GM06990 (cell line): Measurements from ENCODE around the gene MAGEC2.

Experiments used
- DNase-seq: peaks from one replicate; pipeline ENCODE4 v3.0.0-alpha.2; 2011; ENCODE audit not compliant: insufficient read length; ENCODE audit errors: extremely low read depth
- H3K27me3 ChIP-seq: replicated peaks from 2 replicates; pipeline ENCODE4 v1.6.0; 2011; ENCODE audit warnings: low read length; ENCODE audit not compliant: control insufficient read depth, insufficient read depth
- H3K36me3 ChIP-seq: 2 replicates; pipeline ENCODE4 v1.5.1; 2011; ENCODE audit warnings: low read length; ENCODE audit not compliant: control insufficient read depth, insufficient read depth
- H3K4me3 ChIP-seq: replicated peaks from 2 replicates; pipeline ENCODE4 v1.5.1; 2011; ENCODE audit warnings: low read depth, mild to moderate bottlenecking, control low read depth, low read length
- TF ChIP-seq, protein P1 (sequence below): IDR thresholded peaks from 2 replicates; pipeline ENCODE4 v1.5.1; 2011; ENCODE audit warnings: low read length, control low read depth, mild to moderate bottlenecking, inconsistent platforms; ENCODE audit not compliant: insufficient read depth, poor library complexity, severe bottlenecking

The MAGEC2 gene

GRCh38 chrX:142184756-142185602, 20.1 kb downstream of the MAGEC2 start:
- Histone ChIP-seq H3K4me3 (no peak overlapping the region), H3K36me3 (no peaks in the 10 kb centered on the region), H3K27me3 (no peaks in the 10 kb centered on the region)
- DNase-seq, result no peak
- TF ChIP-seq, protein P1, sequence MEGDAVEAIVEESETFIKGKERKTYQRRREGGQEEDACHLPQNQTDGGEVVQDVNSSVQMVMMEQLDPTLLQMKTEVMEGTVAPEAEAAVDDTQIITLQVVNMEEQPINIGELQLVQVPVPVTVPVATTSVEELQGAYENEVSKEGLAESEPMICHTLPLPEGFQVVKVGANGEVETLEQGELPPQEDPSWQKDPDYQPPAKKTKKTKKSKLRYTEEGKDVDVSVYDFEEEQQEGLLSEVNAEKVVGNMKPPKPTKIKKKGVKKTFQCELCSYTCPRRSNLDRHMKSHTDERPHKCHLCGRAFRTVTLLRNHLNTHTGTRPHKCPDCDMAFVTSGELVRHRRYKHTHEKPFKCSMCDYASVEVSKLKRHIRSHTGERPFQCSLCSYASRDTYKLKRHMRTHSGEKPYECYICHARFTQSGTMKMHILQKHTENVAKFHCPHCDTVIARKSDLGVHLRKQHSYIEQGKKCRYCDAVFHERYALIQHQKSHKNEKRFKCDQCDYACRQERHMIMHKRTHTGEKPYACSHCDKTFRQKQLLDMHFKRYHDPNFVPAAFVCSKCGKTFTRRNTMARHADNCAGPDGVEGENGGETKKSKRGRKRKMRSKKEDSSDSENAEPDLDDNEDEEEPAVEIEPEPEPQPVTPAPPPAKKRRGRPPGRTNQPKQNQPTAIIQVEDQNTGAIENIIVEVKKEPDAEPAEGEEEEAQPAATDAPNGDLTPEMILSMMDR, result no peak

- Histone ChIP-seq H3K4me3 (no peak overlapping the region), H3K27me3 (no peaks in the 10 kb centered on the region), H3K36me3 (no peaks in the 10 kb centered on the region)
- TF ChIP-seq, protein P1, result no peak
- no peak for DNase-seq
Observed at GRCh38 chrX:142156567-142156966, 48.5 kb downstream of the MAGEC2 start.
